ENCODE results near the gene ADAP1. TPM values are rescaled to one million over a fixed set of nuclear protein-coding genes. Genes with fewer than 3 reads are reported as not detected.

Gene ADAP1
- total RNA-seq, 2 experiments from 2014 or later = 2.4 to 7.0 TPM

- DNase-seq (ENCODE audit: low spot score) = no peak
- no peaks in the 10 kb centered on the region for H3K4me1 ChIP-seq (ENCODE audit: insufficient read depth, low read length, poor library complexity, severe bottlenecking)
- H3K79me2 ChIP-seq (ENCODE audit: insufficient read depth, low read depth, low read length) = no peaks in the 10 kb centered on the region
- ChIA-PET POLR2A (interaction anchor here (0.5 kb wide), 1 partner anchor 13 kb away, joined by 4 read pairs; no protein-coding TSS in a partner anchor), CTCF (ENCODE audit: unreplicated experiment) (no interaction called here)
- no peaks in the 10 kb centered on the region for H4K20me1 ChIP-seq (ENCODE audit: insufficient read depth, low read length)
- H3K4me3 ChIP-seq (ENCODE audit: low read depth, low read length, poor library complexity, severe bottlenecking) = no peak overlapping the region
- intact Hi-C loops (cut with micrococcal nuclease; ENCODE audit: unreplicated experiment) = no loop called here
- peaks cover 69% of the 10 kb centered on the region for H3K36me3 ChIP-seq (ENCODE audit: insufficient read depth, low read length)
- no peak for TF ChIP-seq EZH2phosphoT487 (IDR thresholded peaks at IDR 0.05; ENCODE audit: borderline replicate concordance, low read depth, low read length)
- no peak for TF ChIP-seq CTCF (conservative IDR thresholded peaks at IDR 0.05; ENCODE audit: low read length)
- H3K27ac ChIP-seq (ENCODE audit: low read depth, low read length, poor library complexity, severe bottlenecking) = no peak overlapping the region
- BruUV-seq (replicated peaks) = no TSS peak
- H3K9me3 ChIP-seq (ENCODE audit: low read length) = no peaks in the 10 kb centered on the region
- no peak overlapping the region for H2AFZ ChIP-seq (ENCODE audit: low read length)
- no peak overlapping the region for H3K4me2 ChIP-seq (ENCODE audit: low read length)
- no peaks in the 10 kb centered on the region for H3K9me2 ChIP-seq (ENCODE audit: insufficient read depth, low read length)
Observed at GRCh38 chr7:860149-860548, 94.3 kb downstream of the ADAP1 start.

- Histone ChIP-seq H3K79me2 (ENCODE audit: insufficient read depth, low read depth, low read length) (no peaks in the 10 kb centered on the region), H3K9me2 (ENCODE audit: insufficient read depth, low read length) (no peaks in the 10 kb centered on the region), H3K36me3 (ENCODE audit: insufficient read depth, low read length) (peaks cover 71% of the 10 kb centered on the region), H3K4me1 (ENCODE audit: insufficient read depth, low read length, poor library complexity, severe bottlenecking) (no peaks in the 10 kb centered on the region), H4K20me1 (ENCODE audit: insufficient read depth, low read length) (no peaks in the 10 kb centered on the region), H3K9me3 (ENCODE audit: low read length) (no peaks in the 10 kb centered on the region), H3K4me2 (ENCODE audit: low read length) (no peak overlapping the region), H3K27ac (ENCODE audit: low read depth, low read length, poor library complexity, severe bottlenecking) (no peak overlapping the region), H3K4me3 (ENCODE audit: low read depth, low read length, poor library complexity, severe bottlenecking) (no peak overlapping the region), H2AFZ (ENCODE audit: low read length) (no peak overlapping the region)
- ChIA-PET CTCF (ENCODE audit: unreplicated experiment) (no interaction called here), POLR2A (no interaction called here)
- no peak for DNase-seq (ENCODE audit: low spot score)
- TF ChIP-seq CTCF (conservative IDR thresholded peaks at IDR 0.05; ENCODE audit: low read length) (no peak), EZH2phosphoT487 (IDR thresholded peaks at IDR 0.05; ENCODE audit: borderline replicate concordance, low read depth, low read length) (no peak)
- BruUV-seq (replicated peaks) = no TSS peak
- intact Hi-C loops (cut with micrococcal nuclease; ENCODE audit: unreplicated experiment) = no loop called here
Observed at GRCh38 chr7:859359-860030, 95.0 kb downstream of the ADAP1 start.

DNA sequence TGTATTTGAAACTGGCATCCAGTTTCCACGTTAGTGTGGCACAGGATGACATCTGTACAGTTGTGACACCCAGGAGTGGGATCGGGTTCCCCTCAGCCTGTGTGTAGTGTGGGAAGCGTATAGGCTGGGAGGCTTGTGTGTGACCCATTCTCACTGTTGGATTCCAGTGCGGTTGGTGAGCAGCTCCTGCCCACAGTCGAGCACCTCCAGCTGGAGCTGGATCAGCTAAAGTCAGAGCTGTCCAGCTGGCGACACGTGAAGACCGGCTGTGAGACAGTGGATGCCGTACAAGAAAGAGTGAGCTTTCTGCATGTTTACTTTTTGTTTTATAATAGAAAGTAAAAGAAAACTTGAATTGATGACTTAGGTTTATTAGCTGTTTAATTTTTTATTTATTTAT lies 96.8 kb downstream of the ADAP1 start:
- Histone ChIP-seq H2AFZ (ENCODE audit: low read length) (no peak overlapping the region), H3K27ac (ENCODE audit: low read depth, low read length, poor library complexity, severe bottlenecking) (no peak overlapping the region), H3K9me3 (ENCODE audit: low read length) (no peaks in the 10 kb centered on the region), H3K79me2 (ENCODE audit: insufficient read depth, low read depth, low read length) (no peaks in the 10 kb centered on the region), H3K4me1 (ENCODE audit: insufficient read depth, low read length, poor library complexity, severe bottlenecking) (no peaks in the 10 kb centered on the region), H4K20me1 (ENCODE audit: insufficient read depth, low read length) (no peaks in the 10 kb centered on the region), H3K4me2 (ENCODE audit: low read length) (no peak overlapping the region), H3K36me3 (ENCODE audit: insufficient read depth, low read length) (peaks cover 79% of the 10 kb centered on the region), H3K4me3 (ENCODE audit: low read depth, low read length, poor library complexity, severe bottlenecking) (no peak overlapping the region), H3K9me2 (ENCODE audit: insufficient read depth, low read length) (no peaks in the 10 kb centered on the region)
- intact Hi-C loops (cut with micrococcal nuclease; ENCODE audit: unreplicated experiment) = no loop called here
- DNase-seq (ENCODE audit: low spot score) = no peak
- ChIA-PET POLR2A (no interaction called here), CTCF (ENCODE audit: unreplicated experiment) (no interaction called here)
- no peak for TF ChIP-seq EZH2phosphoT487 (IDR thresholded peaks at IDR 0.05; ENCODE audit: borderline replicate concordance, low read depth, low read length)
- TF ChIP-seq CTCF (conservative IDR thresholded peaks at IDR 0.05; ENCODE audit: low read length) = no peak
- no TSS peak for BruUV-seq (replicated peaks)

All from OCI-LY7 (cell line).